CD4-positive, alpha-beta T cell treated with Interleukin-17A for 1 hour (primary cell): ENCODE results near the gene CD28.
"Not testable (repeated sequence)": the region's sequence is repeated elsewhere in the genome, so short reads cannot be mapped to it uniquely, and the experiment has no call there.

Source experiments
- DNase-seq: peaks from one replicate; pipeline ENCODE4 v3.0.0-alpha.2; 2020

The CD28 gene

DNA sequence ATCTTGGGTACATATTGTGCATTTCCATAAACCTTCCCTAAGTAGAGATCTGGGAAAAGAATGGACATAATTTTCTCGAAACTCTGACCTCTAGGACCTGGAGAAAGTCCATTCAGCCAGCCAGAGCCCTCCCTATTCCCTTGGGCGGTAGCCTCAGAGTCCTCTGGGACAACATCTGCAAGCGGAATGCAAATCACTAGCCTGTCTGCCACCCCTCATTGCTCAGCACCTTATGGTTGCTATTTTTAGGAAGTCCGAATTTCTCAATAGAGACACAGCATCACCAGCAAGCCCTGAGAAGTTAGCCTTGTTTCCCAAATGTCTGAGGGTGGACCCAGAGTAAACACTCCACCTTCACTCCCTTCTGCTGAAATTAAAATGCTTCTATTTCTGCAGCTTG lies 17.6 kb upstream of the CD28 start:
- no peak for DNase-seq

DNA sequence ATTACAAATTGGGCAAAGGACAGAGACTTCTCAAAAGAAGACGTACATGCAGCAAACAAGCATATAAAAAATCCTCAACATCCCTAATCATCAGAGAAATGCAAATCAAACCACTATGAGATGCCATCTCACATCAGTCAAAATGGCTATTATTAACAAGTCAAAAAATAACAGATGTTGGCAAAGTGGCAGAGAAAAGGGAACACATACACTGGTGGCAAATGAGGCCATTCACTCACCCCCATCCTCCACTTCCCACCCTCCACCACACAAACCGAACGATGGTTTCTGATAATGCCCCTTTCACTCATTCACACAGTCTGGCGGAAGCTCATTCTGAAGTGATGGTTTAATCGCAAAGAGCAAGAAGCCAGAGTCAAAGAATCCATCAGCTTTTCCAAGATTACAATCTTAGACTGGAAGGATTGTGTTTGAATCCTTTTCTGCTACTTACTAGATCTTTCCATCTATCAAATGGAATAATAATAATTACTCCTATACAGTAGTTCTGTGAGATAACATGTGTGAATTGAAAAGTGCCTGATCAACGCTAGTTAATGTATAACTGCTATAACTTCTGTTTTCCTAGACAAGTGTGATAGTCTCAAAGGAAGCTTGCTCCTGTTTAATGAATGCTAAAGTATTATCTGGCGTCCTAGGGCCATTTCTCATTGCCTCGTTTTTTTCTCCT lies 16.9 kb upstream of the CD28 start:
- no peak for DNase-seq

DNA sequence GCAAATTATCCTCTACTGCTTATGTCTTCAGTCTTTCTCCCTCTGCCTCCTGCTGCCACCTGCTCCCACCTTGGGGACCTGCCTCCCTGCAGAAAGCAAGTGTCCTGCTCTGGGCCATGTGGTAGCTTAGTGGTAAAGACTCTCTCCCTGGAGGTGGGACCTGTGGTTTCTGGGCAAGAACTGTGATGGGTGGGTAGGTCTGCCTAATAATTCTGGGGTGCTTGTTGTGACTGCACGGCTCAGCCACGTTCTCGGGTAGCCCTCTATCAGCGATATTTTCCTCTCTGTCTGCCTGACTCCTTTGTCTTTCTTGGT lies 16.4 kb upstream of the CD28 start:
- no peak for DNase-seq

DNA sequence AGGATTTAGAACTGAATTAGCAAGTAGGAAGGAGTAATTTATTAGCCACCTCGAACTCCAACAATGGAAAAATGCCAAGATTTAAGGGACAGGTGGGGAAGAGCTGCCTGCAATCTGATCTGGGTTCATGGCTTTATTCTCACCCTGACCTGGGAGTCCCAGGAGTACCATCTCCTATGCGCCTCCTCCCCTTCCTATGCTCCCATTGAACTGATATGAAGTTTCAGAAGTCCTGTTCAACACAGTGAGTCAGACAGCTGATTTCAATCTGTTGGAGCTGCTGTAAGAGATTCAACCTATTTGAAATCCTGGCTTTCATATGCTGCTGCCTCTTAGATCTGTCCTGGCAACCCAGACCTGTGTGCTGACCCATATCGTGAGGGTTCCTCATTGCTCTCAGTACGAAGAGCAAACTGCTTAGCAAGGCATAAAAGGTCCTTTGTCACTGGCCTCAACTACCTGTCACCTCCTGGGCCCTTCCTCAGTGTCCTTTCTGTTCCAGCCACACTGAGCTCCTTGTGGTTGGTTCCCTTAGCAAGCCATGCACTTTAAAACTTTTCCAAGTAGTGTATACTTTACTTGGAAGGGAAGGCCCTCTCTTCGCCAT lies 15.9 kb upstream of the CD28 start:
- DNase-seq: no peak

DNA sequence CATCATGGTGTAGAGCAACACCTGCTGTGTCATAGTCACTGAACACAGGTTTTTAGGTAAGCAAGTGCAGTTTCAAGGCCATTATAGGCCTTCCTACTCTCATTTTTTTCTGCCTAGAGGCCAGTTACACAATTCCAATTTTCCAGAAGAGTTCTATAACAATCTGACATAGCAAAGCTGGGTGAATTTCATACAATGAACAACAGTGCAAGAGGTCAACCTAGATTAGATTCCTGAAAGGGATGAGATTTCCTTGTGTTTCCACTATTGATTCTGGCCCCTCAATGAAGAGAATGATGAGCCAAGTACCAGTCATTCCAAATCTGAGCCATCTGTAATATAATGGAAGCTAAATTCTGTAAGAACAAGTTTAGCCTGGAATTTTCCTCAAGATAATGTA lies 15.3 kb upstream of the CD28 start:
- no peak for DNase-seq

DNA sequence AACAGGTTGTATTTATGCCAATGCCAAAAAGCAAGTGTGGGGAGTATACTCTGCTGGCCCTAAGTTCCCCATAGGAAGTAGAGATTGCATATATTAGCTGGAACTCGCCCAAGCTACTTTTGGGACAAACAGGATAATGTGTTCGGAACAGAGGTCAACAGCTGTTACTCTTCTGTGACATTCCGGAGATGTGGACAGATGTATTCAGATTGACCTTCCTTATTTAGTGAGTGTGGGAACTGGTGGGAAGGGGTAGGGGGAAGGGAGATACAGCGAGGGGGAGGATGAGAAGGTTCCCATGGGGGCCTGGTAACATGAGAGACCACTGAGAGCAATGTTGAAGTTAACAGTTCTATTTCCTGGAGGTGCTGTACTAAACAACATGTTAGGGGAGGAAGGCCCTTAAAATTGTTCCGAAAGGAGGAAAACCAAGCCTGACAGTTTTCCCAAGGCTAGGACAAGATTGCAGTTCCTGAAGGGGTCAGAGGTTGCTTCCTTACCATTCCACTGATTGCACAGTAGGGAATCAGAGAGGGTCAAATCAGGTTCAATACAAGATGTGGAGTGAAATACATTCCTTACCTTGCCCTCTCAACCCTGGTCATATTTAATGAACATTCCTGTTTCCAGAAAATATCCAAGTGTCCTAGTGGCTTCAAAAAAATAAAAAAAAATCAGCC lies 14.3 kb upstream of the CD28 start:
- DNase-seq: no peak

DNA sequence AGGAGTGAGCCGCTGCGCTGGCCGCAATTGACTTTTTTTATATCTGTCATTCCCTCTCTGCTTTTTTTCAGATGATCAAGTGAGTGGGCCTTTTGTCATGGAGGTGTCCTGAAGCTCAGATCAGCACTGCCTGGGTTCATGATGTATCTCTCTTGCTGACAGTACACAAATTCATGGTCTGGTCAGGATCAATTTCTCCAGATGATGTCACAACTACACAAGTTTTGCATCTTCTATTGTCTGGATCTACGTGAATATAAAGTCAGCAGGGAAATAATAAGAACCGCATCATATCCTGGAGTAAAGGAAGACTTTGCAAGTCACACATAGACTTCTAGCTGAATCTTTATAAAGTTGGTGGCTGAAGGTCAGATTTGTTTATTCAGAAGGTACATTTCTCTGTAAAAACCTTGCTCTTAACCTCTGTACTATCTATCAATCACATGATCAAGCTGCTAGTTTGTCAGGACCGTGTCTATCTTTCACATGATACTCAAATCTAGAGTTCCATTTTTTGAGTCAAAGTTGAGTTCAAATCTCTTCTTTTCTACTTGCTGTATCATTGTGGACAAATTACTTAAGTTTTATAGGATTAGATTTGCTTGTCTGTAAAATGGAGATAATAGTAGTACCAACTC lies 13.1 kb upstream of the CD28 start:
- no peak for DNase-seq

DNA sequence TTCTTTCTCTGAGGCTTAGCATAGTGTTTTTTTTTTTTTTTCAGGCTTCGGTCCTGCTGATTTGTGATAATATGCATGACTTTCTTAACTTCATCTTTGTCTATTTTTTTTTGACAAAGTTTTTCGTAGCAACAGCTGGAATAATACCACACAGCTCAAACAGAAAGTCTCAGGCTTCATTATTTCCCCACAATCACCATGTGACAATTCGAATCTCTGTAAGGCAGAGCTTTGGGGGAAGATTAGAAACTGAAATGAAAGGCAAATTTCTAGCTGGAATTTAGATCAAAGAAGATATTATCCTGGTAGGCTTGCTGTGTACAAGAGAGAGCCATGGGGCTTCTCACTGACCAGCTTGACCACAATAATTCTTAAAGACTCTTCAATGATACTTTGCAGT lies 12.2 kb upstream of the CD28 start:
- no peak for DNase-seq

DNA sequence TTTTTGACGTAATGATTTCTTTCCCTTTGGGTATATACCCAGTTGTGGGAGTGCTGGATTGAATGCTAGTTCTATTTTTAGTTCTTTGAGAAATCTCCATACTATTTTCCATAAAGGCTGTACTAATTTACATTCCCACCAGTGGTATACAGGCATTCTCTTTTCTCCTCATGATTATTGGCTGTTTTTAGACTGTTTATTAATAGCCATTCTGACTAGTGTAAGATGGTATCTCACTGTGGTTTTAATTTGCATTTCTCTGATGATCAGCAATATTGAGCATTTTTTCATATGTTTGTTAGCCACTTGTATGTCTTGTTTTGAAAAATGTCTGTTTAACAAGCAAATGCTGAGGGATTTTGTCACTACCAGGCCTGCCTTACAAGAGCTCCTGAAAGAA lies 9.2 kb upstream of the CD28 start:
- DNase-seq: no peak

DNA sequence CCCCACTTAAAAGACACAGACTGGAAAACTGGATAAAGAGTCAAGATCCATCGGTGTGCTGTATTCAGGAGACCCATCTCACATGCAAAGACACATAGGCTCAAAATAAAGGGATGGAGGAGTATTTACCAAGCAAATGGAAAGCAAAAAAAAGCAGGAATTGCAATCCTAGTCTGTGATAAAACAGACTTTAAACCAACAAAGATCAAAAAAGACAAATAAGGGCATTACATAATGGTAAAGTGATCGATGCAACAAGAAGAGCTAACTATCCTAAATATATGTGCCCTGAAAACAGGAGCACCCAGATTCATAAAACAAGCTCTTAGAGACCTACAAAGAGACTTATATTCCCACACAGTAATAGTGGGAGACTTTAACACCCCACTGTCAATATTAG lies 8.7 kb upstream of the CD28 start:
- not testable (repeated sequence) for DNase-seq

DNA sequence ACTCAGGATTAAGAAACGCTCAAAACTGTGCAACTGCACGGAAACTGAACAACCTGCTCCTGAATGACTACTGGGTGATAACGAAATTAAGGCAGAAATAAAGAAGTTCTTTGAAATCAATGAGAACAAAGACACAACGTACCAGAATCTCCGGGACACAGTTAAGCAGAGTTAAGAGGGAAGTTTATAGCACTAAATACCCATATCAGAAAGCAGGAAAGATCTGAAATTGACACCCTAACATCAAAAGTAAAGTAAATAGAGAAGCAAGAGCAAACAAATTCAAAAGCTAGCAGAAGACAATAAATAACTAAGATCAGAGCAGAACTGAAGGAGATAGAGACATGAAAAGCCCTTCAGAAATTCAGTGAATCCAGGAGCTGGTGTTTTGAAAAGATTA lies 8.0 kb upstream of the CD28 start:
- DNase-seq: not testable (repeated sequence)

DNA sequence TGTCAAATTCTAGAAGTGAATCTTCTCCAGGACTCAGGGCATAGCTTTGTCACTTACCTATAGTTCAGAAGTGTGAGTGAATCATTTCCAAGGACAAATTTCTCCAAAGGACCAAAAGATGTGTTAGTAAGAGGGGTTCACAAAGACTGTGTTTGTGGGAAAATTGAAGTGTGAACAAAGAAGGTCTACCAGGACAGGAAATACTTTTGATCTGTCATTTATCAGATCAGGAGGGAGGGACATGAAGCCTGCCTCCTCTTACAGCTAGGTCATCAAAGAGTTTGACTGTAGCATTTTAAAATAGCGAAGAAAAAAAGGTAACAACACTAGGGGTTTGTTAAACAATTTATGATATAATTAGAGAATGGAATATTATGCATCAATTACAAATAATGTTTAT lies 2.0 kb upstream of the CD28 start:
- DNase-seq: peak; percentile 48

DNA sequence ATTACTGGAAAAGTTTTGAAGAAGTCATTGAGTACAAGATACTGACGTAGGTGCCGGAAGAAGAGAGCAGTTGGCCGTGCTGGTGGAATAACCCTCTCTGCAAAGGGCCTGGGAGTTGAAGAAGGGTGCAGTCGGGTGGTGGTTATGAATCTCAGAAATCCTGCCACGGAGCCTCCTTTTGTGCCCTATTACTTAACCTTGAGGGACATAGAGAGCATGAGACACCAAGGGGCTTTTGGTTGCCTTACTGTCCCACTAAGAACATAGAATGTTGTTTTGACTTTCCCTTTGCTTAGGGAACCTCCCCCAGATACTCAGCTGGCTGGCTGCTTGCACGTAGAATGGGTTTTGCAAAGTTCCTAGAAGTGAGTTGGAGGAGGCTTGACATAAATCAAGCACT lies 1.3 kb upstream of the CD28 start:
- DNase-seq: peak; percentile 69

DNA sequence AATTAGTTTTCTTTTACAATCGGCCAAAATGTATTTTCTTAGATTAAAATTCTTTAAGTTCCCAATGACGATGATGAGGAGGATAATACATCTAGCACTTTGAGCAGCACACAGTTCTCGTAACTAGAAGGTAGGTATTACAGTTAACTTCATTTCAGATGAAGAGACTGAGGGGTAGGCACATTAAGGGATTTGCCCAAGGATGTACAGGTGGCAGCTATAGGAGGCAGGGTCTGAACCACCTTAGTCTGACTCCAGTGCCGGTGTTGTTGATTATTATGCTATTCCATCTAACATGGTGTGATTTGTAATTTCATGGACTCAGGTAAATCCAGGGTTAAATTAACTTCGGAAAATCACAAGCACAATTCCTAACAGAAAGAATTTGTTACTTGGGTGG lies 1.1 kb downstream of the CD28 start:
- DNase-seq: peak; percentile 53

DNA sequence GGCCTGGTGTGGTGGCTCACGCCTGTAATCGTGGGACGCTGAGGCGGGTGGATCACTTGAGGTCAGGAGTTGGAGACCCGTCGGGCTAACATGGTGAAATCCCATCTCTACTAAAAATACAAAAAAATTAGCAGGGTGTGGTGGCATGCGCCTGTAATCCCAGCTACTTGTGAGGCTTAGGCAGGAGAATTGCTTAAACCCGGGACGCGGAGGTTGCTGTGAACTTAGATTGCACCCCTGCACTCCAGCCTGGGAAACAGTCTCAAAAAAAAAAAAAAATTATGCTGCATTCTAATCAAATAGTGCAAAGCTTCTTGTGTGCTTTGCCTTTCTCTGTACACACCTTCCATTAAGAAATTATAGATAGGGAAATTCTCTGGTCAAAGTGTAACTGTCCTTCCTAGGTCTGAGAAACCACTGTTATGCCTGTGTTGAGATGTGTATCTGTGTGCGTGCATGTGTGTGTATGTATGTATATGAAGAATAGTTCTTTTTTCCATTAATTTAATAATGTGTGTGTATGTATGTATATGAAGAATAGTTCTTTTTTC lies 2.5 kb downstream of the CD28 start:
- DNase-seq: no peak

DNA sequence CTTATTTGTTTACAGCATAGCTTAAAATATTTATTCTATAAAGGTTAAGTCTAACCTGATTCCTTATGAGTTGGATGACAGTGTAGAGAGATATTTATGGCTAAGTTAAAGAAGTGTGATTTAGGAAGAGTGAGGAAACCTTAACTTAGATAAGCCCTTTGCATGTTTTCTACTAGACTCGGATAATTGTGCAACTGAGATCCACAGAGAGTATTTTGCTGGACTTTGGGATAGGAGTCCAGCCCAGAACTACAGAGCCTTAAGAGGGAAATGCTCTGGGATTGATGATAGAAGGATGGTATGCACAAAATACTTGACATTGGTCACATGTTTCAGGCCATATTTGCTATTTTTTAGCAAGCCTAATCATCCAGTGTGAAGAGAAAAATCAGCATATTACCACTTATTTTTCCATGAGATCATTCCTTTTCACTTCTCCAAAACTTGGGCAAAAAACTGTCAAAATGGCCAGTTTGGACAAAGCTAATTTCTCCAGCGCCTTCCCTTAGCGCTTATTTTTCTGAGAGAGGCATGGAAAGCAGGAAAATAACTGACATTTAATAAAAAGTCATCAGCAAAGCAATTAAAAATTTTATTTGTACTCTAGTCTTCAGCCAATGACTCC lies 3.1 kb downstream of the CD28 start:
- no peak for DNase-seq

DNA sequence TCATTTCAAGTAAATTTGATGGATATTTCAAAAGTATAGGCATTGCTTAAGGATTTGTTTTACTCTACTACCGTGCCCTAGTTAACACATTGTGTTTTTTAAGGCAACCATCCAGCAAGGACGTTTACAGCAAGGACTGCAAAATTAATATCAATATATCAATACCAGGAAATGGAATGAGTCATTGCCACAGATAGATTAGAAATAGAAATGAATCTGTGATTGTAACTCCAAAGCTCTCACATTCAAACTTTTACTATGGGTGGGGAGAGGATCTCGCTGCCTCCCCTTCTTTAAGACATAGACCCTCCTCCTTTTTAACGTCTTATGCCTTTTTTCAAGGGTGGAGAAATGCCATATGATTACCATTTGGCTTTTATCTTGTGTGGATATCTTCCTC lies 3.8 kb downstream of the CD28 start:
- no peak for DNase-seq

DNA sequence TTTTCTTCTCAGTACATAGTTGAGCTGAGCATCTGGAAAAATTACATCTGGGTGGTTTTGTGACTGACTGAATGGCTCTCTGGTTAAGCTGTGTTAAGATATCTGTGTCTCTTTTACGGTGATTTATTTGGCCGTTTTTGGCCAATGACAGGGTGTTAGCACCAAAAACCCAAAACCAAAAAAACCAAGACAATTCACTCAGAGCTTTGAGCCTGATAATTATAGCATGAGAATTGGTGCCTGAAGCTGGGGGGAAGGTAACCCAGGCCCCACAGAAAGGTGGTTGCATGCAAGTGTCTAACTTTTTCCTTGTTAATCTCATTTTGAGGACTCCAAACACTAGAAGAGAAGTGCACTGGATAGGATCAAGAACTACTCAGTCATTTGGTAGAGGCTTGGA lies 4.5 kb downstream of the CD28 start:
- no peak for DNase-seq

DNA sequence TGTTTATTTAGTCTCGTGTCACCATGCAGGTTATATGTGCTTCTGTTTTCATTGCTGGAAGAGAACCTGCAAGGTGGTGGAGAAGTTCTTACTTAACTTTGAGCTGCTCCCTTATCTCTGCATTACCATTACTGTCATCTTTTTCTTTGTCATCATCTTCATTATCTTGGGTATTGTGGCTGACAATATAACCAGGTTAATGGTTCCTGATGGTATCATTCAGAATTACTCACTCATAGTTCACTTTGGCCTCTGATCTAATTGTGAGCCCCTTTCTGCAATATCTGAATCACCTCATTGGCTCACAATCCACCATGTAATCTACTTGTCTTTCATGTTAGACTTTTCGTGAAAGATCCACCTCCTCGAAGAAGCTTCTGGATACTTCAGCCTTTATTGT lies 5.0 kb downstream of the CD28 start:
- DNase-seq: peak; percentile 44

DNA sequence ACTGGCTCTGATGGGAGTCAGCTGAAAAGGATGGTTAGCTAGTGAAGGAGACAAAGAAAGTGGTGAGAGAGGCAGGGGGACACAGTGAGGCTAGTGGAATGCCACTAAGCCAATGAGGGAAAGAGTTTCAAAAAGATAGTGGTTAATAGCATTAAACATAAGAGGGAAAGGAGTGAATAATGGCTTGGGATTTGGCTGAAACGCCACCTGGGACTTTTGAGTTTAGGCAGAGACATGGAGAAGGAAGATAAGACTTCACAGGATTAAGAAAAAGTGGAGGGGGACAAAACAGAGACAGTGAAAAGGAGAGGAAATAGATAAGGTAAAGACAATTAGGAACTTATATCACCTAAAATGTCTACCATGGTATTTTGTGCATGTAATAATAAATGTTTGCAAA lies 6.9 kb downstream of the CD28 start:
- no peak for DNase-seq

DNA sequence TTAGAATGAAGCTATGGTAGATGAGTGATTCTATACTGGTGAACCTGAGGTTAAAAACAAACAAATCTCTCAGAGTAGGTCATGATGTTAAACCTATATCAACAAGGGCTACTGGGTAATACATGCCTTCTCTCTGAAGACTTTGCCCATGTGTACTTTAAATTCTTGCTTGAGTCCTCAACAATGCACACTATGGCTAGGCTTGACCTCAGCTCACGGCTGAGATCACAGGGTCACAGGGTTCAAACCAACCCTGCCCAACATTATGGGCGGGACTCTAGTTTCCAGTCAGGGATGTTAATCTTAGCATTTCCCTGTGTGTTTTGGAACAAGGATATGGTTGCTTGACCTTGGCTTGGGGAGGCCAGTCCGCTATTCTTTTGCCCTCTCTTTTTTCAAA lies 7.7 kb downstream of the CD28 start:
- no peak for DNase-seq

DNA sequence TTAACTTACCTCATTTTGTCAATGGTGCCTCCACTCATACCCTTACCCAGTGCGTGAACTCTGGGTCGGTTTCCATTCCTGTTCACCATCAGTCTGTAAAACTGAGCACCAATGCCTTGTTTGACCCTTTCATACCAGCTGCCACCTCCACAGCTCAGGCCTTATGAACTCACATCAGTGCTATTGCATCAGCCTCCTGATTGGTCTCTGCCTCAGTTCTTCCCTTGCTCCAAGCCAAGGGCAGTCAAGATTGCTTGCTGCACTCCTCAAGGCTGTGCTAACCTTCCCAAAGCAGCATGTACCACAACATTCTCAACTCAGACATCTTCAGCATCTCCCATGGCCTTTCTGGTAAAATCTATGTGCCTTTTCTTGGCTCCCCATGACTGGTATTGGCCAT lies 9.3 kb downstream of the CD28 start:
- DNase-seq: no peak

DNA sequence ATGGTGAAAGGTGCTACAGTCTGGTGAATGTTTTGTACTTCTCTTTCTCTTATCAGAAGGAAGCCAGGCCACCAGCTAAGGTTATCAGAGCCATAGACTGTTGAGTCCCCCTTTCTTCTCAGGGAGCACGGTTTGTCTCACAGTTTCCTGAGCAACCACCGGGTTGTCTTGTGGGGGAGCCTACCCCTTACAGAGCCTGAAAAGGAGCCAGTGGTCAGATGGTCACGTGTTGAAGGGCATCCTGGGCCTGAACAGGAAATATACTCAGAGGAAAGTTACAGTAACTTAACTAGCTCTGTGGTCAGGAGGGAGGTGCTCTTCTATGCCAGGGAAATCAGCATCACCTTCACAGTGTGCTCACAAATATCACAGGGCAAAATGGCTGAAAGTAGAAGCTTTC lies 11.6 kb downstream of the CD28 start:
- DNase-seq: peak; percentile 83
